GM21515 (cell line): ENCODE measurements around the gene KHDC4.

ENCODE experiments used
- ATAC-seq: cut with Tn5 transposase; IDR thresholded peaks from one replicate; pipeline ENCODE4 v1.9.1; 2021; ENCODE audit not compliant: unreplicated experiment

The KHDC4 gene

DNA sequence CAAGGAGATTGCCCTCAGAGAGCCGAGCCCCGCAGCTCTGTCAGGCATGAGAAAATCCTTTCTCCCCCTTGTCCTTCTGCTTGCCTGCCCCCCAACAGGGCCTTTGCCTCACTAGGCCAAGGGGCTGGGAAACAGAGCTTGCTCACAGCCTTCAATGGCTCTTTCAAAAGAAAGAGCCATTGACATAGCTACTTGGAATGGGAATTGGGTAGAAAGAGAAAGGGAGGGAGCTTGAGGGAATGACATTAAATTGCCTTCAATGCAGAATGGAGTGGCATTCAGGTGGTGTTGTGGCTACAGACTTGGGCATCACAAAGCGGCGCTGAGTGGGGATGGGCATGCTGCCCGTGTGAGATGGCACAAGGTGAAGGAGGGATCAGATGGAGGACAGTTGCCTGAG is 61.7 kb downstream of the KHDC4 start:
- no peak for ATAC-seq

GRCh38 chr1:155871390-155871789 is 62.8 kb downstream of the KHDC4 start:
- no peak for ATAC-seq

- no peak for ATAC-seq
Measured at GRCh38 chr1:155867766-155868165, 66.4 kb downstream of the KHDC4 start.

DNA sequence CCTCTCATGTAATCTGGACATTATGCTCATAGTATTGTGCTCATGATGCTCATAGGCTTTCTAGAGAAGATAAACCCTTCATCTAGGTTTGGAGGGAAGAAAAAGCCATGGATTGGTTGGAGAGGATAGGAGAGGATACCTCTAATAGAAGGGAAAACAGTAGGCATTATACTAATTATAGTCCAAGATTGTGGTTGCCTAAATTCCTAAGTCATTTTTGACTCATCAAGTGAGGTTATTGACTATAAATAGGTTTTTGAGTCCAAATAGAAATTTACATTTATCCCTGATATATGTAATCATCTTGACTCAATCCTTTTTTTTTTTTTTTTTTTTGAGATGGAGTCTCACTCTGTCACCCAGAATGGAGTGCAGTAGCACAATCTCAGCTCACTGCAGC is 69.8 kb downstream of the KHDC4 start:
- no peak for ATAC-seq
